Measurements from ENCODE around the gene TRDN.

Gene TRDN

GRCh38 chr6:123648723-123649122 lies 12.0 kb upstream of the TRDN start:
- DNase-seq (ENCODE audit: extremely low read depth, low read depth), result no peak
- no peak for TF ChIP-seq CTCF (IDR thresholded peaks at IDR 0.05; ENCODE audit: low read depth, low read length)

GRCh38 chr6:123648020-123648580 lies 11.3 kb upstream of the TRDN start:
- no peak for TF ChIP-seq CTCF (IDR thresholded peaks at IDR 0.05; ENCODE audit: low read depth, low read length)
- DNase-seq (ENCODE audit: extremely low read depth, low read depth), result no peak

DNA sequence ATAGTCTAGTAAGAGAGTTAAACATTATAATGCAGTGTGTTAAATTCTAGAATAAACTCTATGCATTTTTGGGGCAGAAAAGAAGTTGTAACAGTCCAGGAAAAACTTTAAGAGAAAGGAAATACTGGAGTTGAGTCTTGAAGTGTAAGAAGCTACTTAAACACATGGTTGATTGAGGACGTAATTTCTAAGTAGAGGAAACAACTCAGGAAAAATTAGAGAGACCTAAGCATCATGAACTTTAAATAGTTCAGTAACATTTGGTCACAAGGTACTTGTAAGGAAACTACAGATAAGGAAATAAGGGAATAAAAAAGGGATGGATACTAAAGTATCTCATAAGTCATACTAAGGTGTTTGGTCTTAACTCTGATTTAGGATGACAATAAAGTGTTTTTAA lies 4.7 kb upstream of the TRDN start:
- TF ChIP-seq CTCF (IDR thresholded peaks at IDR 0.05; ENCODE audit: low read depth, low read length), result no peak
- DNase-seq (ENCODE audit: extremely low read depth, low read depth), result no peak

DNA sequence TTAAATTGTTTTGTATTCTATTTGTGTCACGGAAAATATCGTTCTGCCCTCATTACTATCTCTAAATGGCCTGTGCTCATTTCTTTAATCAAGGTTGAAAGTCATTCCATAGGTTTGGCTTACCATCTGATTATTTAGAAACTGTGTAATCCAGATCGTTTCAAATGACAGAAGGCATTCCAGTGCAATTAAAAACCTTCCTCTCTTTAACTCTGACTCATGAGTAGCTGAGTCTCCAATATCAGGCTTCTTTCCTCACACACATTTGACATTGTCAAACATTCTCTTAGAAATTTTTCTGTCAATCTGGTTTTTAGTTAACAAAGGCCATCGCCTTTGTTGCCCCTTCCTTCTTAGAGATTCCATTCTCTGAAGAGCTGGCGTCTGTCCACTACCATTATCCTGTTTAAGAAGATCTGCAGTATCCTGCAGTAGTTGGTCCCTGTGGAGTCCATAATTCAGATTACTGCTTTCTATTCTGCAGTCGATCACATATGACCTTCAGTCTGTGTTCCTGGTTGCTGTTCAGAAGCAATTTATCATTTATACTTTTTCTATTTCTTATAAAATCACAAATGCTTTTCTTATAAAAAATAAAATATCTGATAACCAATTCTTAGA lies 3.9 kb upstream of the TRDN start:
- no peak for DNase-seq (ENCODE audit: extremely low read depth, low read depth)
- TF ChIP-seq CTCF (IDR thresholded peaks at IDR 0.05; ENCODE audit: low read depth, low read length), result no peak

DNA sequence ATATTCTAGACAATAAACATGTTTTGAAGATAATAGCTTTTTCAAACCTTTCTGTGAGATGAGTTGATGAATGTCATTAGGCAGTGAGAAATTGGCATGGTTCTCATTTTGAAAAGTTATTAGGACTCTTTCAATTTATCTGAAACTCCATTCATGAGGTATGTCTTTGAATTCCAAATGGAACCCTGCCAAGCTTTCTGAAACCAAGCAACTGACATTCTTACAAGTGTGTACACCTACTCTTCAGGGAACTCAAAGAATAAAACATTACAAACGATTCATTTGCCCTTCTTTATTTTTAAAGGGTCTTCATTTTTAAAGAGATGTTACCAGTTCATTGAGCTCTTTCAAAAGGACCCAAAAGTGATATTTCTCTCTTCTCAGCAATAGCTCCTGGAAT lies 2.1 kb upstream of the TRDN start:
- no peak for TF ChIP-seq CTCF (IDR thresholded peaks at IDR 0.05; ENCODE audit: low read depth, low read length)

DNA sequence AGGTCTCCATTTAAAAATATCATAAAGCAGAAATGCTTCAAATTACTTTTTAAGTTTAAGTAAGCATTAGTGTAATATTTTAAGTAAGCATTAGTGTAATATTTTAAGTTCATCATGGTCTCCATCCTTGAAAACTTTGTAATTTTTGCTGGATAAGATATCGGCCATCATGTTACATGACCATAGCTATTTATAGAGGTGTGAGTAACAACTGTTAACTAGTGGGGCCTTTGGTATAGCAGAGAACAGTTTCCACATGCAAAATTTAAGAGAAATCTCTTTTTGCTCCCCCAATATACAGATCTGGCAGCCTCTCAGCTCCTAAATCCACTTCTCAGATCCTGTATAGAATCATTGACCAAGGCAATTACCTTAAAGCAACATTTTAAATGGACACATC lies 468 bp downstream of the TRDN start:
- no peak for TF ChIP-seq CTCF (IDR thresholded peaks at IDR 0.05; ENCODE audit: low read depth, low read length)
- no peak for DNase-seq (ENCODE audit: extremely low read depth, low read depth)

More for the DNA sequence above, 2.1 kb upstream of the TRDN start:
- no peak for DNase-seq (ENCODE audit: extremely low read depth, low read depth)

GRCh38 chr6:123635567-123635966 lies 1.2 kb downstream of the TRDN start:
- no peak for TF ChIP-seq CTCF (IDR thresholded peaks at IDR 0.05; ENCODE audit: low read depth, low read length)
- DNase-seq (ENCODE audit: extremely low read depth, low read depth), result no peak

Measured in AG09319 (cell line).